Endothelial cell of umbilical vein (primary cell): ENCODE measurements around the gene SERPIND1.

Experiments used
- EZH2 ChIP-seq: IDR thresholded peaks from 2 replicates; pipeline ENCODE4 v1.6.1; 2012; ENCODE audit warnings: borderline replicate concordance, low read depth, mild to moderate bottlenecking, moderate library complexity, low read length, inconsistent platforms; ENCODE audit not compliant: severe bottlenecking
- MAX ChIP-seq: IDR thresholded peaks from 2 replicates; pipeline ENCODE4 v1.6.1; 2011; ENCODE audit not compliant: insufficient read depth, insufficient read length
- MYC ChIP-seq: IDR thresholded peaks from one replicate; pipeline ENCODE4 v1.6.1; 2011; ENCODE audit warnings: mild to moderate bottlenecking, low read depth, low read length
- POLR2AphosphoS5 ChIP-seq: IDR thresholded peaks from 2 replicates; pipeline ENCODE4 v1.6.1; 2012; ENCODE audit warnings: low read depth, mild to moderate bottlenecking, control low read depth, low read length, moderate library complexity; ENCODE audit not compliant: insufficient read depth
- TF ChIP-seq, protein P1 (sequence below), 2 donors: IDR thresholded peaks; 1 replicate in 1 of 2; 2 replicates in 1 of 2; pipeline ENCODE4 v1.5.1; 2011; ENCODE audit warnings: low read length in 2 of 2, mild to moderate bottlenecking in 2 of 2, moderate library complexity in 2 of 2, control low read depth in 1 of 2, inconsistent platforms in 1 of 2, low read depth in 1 of 2; ENCODE audit not compliant: insufficient read depth in 1 of 2; ENCODE audit errors: extremely low read depth in 1 of 2

DNA sequence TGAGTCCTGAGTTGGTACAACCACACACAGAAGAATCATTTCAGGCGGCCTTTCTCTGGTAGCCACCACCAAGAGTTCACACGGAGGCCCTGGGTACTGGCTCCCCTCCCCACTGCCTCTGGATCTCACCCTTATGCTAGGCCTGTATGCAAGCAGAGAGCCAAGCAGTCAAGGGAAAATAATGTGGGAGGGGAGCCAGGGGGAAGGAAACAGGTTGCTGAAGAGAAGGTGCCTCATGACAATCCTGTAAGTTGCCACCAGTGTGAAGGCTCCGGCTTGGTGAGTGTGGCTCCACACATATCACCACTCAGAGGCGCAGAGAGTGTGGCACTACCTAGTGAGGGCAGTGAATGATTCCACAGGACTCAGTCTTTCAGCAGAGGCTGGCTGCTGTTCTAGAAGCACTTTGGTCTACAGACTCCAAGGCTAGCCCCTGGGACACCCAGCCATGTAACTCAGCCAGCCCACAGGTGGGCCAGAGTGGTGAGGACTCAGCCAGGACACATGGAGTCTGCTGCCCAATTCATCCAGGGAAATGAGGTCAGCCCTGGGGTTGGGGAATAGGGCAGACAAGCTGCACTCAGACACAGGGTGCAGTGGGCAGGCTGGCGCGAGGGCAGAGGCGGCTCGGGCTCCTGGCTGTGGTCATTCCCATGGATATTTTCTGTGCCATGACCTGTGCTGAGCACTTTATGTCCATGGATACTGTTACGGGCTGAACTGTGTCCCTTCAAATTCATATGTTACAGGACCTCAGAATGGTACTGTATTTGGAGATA lies 49.0 kb upstream of the SERPIND1 start:
- TF ChIP-seq, protein P1, sequence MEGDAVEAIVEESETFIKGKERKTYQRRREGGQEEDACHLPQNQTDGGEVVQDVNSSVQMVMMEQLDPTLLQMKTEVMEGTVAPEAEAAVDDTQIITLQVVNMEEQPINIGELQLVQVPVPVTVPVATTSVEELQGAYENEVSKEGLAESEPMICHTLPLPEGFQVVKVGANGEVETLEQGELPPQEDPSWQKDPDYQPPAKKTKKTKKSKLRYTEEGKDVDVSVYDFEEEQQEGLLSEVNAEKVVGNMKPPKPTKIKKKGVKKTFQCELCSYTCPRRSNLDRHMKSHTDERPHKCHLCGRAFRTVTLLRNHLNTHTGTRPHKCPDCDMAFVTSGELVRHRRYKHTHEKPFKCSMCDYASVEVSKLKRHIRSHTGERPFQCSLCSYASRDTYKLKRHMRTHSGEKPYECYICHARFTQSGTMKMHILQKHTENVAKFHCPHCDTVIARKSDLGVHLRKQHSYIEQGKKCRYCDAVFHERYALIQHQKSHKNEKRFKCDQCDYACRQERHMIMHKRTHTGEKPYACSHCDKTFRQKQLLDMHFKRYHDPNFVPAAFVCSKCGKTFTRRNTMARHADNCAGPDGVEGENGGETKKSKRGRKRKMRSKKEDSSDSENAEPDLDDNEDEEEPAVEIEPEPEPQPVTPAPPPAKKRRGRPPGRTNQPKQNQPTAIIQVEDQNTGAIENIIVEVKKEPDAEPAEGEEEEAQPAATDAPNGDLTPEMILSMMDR (IDR thresholded peaks at IDR 0.05; ENCODE audit: extremely low read depth in 1 of 2, insufficient read depth in 1 of 2, low read depth in 1 of 2, low read length in 2 of 2): no peak
- TF ChIP-seq EZH2 (no peak), POLR2AphosphoS5 (no peak), MAX (no peak), MYC (no peak)
